Kidney (tissue), 14 donors: ENCODE data around the gene PPP1R27. TPM values are rescaled to one million over a fixed set of nuclear protein-coding genes. Genes with fewer than 3 reads are reported as not detected.

Experiments
- DNase-seq, 5 donors: peaks; one replicate each; pipeline ENCODE4 v3.0.0-alpha.2; 2013 to 2020
- FAIRE-seq: peaks from 2 replicates; lab custom pipeline; 2012; peaks lifted over from hg19 to GRCh38; lab: Jason Lieb, UNC
- H3K27ac ChIP-seq, 2 donors: one replicate each; pipeline ENCODE4 v1.7.0; 2013; ENCODE audit warnings: low read depth in 2 of 2, low read length in 2 of 2, inconsistent platforms in 1 of 2
- H3K27me3 ChIP-seq: one replicate; pipeline ENCODE4 v1.7.1; 2013; ENCODE audit warnings: low read length, inconsistent platforms; ENCODE audit not compliant: control insufficient read depth, insufficient read depth
- H3K36me3 ChIP-seq, 3 donors: one replicate each; pipeline versions ENCODE4 v1.7.0 to v1.7.1; 2013; ENCODE audit warnings: low read length in 3 of 3, control low read depth in 1 of 3, inconsistent platforms in 1 of 3; ENCODE audit not compliant: insufficient read depth in 3 of 3, control insufficient read depth in 2 of 3
- H3K4me1 ChIP-seq, 3 donors: one replicate each; pipeline versions ENCODE4 v1.7.0 to v1.7.1; 2013; ENCODE audit warnings: low read length in 3 of 3, inconsistent platforms in 1 of 3, low read depth in 1 of 3; ENCODE audit not compliant: control insufficient read depth in 2 of 3, insufficient read depth in 2 of 3
- H3K4me3 ChIP-seq, 3 donors: one replicate each; pipeline versions ENCODE4 v1.7.0 to v1.8.1; 2013; ENCODE audit warnings: low read length in 3 of 3, control low read depth in 1 of 3, inconsistent platforms in 1 of 3
- H3K9ac ChIP-seq, 3 donors: one replicate each; pipeline versions ENCODE4 v1.7.0 to v1.7.1; 2013; ENCODE audit warnings: low read length in 3 of 3, control low read depth in 1 of 3, inconsistent platforms in 1 of 3
- H3K9me3 ChIP-seq, 3 donors: one replicate each; pipeline versions ENCODE4 v1.7.0 to v1.7.1; 2013; ENCODE audit warnings: low read length in 3 of 3, control low read depth in 1 of 3, inconsistent platforms in 1 of 3; ENCODE audit not compliant: control insufficient read depth in 2 of 3, insufficient read depth in 1 of 3
- intact Hi-C: fragments of 100-400 bp; cut with DNase I; formaldehyde crosslinking; loops from one replicate; pipeline ENCODE4 v1.11.1; 2022
- polyA plus RNA-seq: library from polyadenylated mRNA; stranded (reverse); fragments of 350-450 nt; fragmentation: Illumina TruSeq; extraction: RNeasy Lipid Tissue Mini Kit (QIAGEN cat#74804); gene quantifications from one replicate; pipeline ENCODE4 v1.2.3, GENCODE V29; 2014; ENCODE audit warnings: low read depth, low replicate concordance; ENCODE audit not compliant: insufficient read depth
- total RNA-seq: library from RNA; stranded (reverse); fragmentation: NEBNext Ultra II Directional; extraction: Animal tissue kit (Norgen Biotek cat#: 25700); gene quantifications from one replicate; pipeline ENCODE4 v1.2.1, GENCODE V29; 2021
- TF ChIP-seq, protein P1 (sequence below): IDR thresholded peaks from 3 replicates; pipeline ENCODE4 v1.5.1; 2012; ENCODE audit warnings: mild to moderate bottlenecking, moderate library complexity, borderline replicate concordance; ENCODE audit not compliant: insufficient read depth; ENCODE audit errors: extremely low read depth
- donor health status: control.
- donor health status: control.
- donor health status: control.
- donor health status: control.
- donor health status: control.
- donor health status: DM: yes; HTN: yes; CAD: no.
- donor health status: Normal renal cell carcinoma (clear cell type).

Gene PPP1R27
- total and polyA plus RNA-seq, 2 donors from 2014 or later: not detected

DNA sequence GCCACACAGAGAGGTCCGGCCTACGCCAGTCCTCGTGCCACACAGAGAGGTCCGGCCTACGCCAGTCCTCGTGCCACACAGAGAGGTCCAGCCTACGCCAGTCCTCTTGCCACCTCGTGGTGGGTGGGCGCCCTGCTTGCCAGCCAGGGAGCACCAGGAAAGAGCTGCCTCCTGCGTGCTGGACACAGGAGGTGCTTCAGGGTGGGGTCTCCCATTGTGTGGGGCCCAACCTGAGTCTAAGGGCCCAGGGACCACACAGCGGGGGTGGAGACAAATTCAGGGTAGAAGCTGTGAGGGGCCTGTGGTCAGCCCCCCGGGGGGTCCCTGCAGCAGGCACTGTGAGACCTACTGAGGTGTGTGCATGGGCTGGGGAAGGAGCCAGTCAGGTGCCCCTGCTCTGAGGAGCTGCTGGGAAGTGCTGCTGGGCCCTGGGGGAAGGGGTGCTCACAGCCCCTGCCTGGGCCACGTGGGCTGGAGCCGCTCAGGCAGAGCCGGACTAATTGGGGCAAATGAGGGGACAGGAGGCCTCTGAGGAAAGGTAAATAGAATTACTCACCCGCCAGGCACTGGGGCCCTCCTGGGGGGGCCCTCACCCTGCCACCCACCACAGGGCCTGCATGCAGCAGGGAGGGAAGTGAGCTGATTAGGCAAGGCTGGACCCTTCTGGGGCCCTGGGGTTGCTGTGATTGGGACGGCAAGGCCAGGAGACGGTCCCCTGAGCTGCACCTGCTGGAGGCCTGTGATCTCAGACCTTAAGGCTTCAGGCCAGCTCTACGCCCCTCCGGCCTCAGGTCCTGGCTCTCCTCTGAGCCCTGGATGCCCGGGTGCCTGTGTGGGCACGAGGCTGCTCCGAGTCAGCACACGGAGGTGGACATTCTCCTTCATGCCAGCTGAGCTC lies 19.9 kb downstream of the PPP1R27 start:
- TF ChIP-seq, protein P1, sequence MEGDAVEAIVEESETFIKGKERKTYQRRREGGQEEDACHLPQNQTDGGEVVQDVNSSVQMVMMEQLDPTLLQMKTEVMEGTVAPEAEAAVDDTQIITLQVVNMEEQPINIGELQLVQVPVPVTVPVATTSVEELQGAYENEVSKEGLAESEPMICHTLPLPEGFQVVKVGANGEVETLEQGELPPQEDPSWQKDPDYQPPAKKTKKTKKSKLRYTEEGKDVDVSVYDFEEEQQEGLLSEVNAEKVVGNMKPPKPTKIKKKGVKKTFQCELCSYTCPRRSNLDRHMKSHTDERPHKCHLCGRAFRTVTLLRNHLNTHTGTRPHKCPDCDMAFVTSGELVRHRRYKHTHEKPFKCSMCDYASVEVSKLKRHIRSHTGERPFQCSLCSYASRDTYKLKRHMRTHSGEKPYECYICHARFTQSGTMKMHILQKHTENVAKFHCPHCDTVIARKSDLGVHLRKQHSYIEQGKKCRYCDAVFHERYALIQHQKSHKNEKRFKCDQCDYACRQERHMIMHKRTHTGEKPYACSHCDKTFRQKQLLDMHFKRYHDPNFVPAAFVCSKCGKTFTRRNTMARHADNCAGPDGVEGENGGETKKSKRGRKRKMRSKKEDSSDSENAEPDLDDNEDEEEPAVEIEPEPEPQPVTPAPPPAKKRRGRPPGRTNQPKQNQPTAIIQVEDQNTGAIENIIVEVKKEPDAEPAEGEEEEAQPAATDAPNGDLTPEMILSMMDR: no peak
- no peaks in the 10 kb centered on the region for H3K36me3 ChIP-seq
- H3K9ac ChIP-seq: peak overlapping the region in 1 of 3 donors; percentile 46
- intact Hi-C loops: no loop called here
- no peaks in the 10 kb centered on the region for H3K27me3 ChIP-seq
- H3K4me1 ChIP-seq: peaks cover 0 to 3% (median 0%) of the 10 kb centered on the region in 3 donors
- H3K4me3 ChIP-seq: no peak overlapping the region
- DNase-seq: peak; percentile 85 to 93 (median 90)
- H3K9me3 ChIP-seq: no peaks in the 10 kb centered on the region
- no peak for FAIRE-seq
- peak overlapping the region; percentile 95 to 97 for H3K27ac ChIP-seq

DNA sequence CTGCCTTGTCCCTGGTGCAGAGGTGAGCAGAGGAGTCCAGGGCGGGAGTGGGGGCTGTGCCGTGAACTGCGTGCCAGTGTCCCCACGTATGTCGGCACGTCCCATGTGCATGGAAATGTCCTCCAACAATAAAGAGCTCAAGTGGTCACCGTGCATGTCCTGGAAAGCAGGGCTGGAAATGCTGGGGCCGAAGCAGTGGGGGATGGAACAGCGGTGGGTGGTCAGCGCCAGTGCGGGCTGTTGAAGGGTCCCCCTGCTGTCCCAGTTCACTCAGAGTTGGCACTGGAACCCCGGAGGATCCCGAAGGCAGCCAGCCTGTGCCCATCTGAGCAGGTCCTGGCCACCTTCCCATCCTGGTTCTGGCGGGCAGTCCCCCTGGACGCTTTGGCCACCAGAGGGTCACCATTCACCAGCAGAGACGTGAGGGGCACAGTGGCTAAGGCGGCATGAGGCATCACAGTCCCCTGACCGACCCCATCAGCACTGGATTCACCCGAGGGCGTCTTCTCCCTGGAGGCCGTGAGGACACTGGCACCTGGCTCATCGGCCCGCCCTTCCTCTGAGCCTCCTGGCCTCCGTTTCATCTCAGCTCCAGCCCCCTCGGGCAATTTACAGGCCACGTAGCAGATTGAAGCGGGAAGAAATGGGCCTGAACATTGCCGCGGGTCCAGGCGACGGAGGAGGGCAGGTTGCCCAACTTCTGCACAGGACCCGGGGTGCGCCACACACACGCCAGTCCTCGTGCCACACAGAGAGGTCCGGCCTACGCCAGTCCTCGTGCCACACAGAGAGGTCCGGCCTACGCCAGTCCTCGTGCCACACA lies 20.8 kb downstream of the PPP1R27 start:
- Histone ChIP-seq H3K9ac (no peak overlapping the region), H3K4me3 (no peak overlapping the region), H3K27me3 (no peaks in the 10 kb centered on the region), H3K9me3 (no peaks in the 10 kb centered on the region), H3K27ac (peak overlapping the region; percentile 87 to 97), H3K4me1 (peaks cover 0 to 6% (median 0%) of the 10 kb centered on the region in 3 donors), H3K36me3 (no peaks in the 10 kb centered on the region)
- FAIRE-seq: no peak
- intact Hi-C loops: no loop called here
- TF ChIP-seq, protein P1: no peak
- DNase-seq: peak in 1 of 5 donors; percentile 79

DNA sequence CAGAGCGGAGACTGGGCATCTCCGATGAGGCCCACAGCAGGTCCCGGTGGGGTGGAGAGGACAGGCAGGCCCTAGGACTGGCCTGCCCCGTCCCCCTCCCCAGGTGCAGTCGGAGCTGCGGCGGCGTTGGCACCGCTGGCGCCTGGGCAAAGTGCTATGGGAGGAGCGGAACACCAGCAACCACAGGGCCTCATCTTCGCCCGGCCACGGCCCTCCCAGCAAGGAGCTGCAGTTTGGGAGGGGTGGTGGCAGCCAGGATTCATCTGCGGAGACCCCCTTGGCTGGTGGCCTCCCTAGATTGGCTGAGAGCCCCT lies 21.5 kb downstream of the PPP1R27 start:
- TF ChIP-seq, protein P1: no peak
- FAIRE-seq (no peak), DNase-seq (no peak)
- Histone ChIP-seq H3K4me3 (no peak overlapping the region), H3K27ac (no peak overlapping the region), H3K27me3 (no peaks in the 10 kb centered on the region), H3K9me3 (no peaks in the 10 kb centered on the region), H3K4me1 (peaks cover 0 to 6% (median 0%) of the 10 kb centered on the region in 3 donors), H3K9ac (no peak overlapping the region), H3K36me3 (no peaks in the 10 kb centered on the region)
- intact Hi-C loops: no loop called here
